ENCODE measurements around the gene SLC25A22. TPM values are rescaled to one million over a fixed set of nuclear protein-coding genes. Genes with fewer than 3 reads are reported as not detected.

The SLC25A22 gene
- total and polyA plus RNA-seq, 9 of the 15 experiments (the other 6 are each of a cell fraction or from before 2014, with no cell fraction given): 0.41 to 55.4 (median 11.4) TPM

- TF ChIP-seq, protein P1, sequence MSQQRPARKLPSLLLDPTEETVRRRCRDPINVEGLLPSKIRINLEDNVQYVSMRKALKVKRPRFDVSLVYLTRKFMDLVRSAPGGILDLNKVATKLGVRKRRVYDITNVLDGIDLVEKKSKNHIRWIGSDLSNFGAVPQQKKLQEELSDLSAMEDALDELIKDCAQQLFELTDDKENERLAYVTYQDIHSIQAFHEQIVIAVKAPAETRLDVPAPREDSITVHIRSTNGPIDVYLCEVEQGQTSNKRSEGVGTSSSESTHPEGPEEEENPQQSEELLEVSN (IDR thresholded peaks at IDR 0.05; ENCODE audit: borderline replicate concordance in 1 of 2, extremely low read depth in 1 of 2, insufficient read depth in 1 of 2, insufficient read length in 1 of 2, low read depth in 1 of 2, low read length in 1 of 2, poor library complexity in 1 of 2, severe bottlenecking in 1 of 2): peak in 1 of 2 experiments; percentile 23
- TF ChIP-seq ZNF143 (CRISPR knock-in tag; IDR thresholded peaks at IDR 0.05) (peak; percentile 46; the same call in 1 of the 2 replicates), CHD2 (IDR thresholded peaks at IDR 0.05; ENCODE audit: low read depth, low read length) (no peak), ZNF696 (CRISPR knock-in tag; conservative IDR thresholded peaks at IDR 0.05) (no peak), PHTF2 (CRISPR knock-in tag; IDR thresholded peaks at IDR 0.05) (no peak), ZNF282 (CRISPR knock-in tag; IDR thresholded peaks at IDR 0.05) (no peak), NRF1 (conservative IDR thresholded peaks at IDR 0.05 in 1 of 2, IDR thresholded peaks at IDR 0.05 in 1 of 2) (peak; percentile 35 to 57), RCOR1 (IDR thresholded peaks at IDR 0.05; ENCODE audit: borderline replicate concordance in 1 of 2, low read depth in 2 of 2, low read length in 2 of 2) (peak in 1 of 2 experiments; percentile 28; a peak in 1 of 4 replicates), MYC (IDR thresholded peaks at IDR 0.05; ENCODE audit: low read depth, low read length) (0 out of 2 replicates have a peak, but pooled peaks have one; percentile 43), MYC (CRISPR knock-in tag; IDR thresholded peaks at IDR 0.05; ENCODE audit: borderline replicate concordance, low read depth) (no peak)
- TF ChIP-seq, protein P2, sequence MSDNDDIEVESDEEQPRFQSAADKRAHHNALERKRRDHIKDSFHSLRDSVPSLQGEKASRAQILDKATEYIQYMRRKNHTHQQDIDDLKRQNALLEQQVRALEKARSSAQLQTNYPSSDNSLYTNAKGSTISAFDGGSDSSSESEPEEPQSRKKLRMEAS (CRISPR knock-in tag; IDR thresholded peaks at IDR 0.05): peak; percentile 67
Measured at GRCh38 chr11:816433-816779, 18.3 kb upstream of the SLC25A22 start (continued).

Measured in K562 (cell line).